Gastrocnemius medialis (tissue), 4 donors: Measurements from ENCODE around the gene HEXIM2.

Experiments used
- CTCF ChIP-seq, 5 experiments: fragments of 450-650 bp in 3 of 5; fragments of 200-600 bp in 2 of 5; sonication (generic) in 2 of 5; IDR thresholded peaks in 4 of 5; conservative IDR thresholded peaks in 1 of 5; 1 replicate in 4 of 5; 2 replicates in 1 of 5; pipeline ENCODE4 v1.5.1; 2016 to 2019; ENCODE audit warnings: antibody characterized with exemption in 5 of 5, mild to moderate bottlenecking in 3 of 5, moderate library complexity in 3 of 5
- POLR2A ChIP-seq, 2 donors: fragments of 450-650 bp; IDR thresholded peaks; one replicate each; pipeline ENCODE4 v1.6.1; 2017; ENCODE audit warnings: antibody characterized with exemption in 2 of 2, mild to moderate bottlenecking in 2 of 2, moderate library complexity in 2 of 2

- TF ChIP-seq CTCF (IDR thresholded peaks at IDR 0.05 in 4 of 5, conservative IDR thresholded peaks at IDR 0.05 in 1 of 5), result no peak
- no peak for TF ChIP-seq POLR2A (IDR thresholded peaks at IDR 0.05)
These were observed 34.5 kb upstream of the HEXIM2 start for GRCh38 chr17:45127207-45127547.
